B cell (primary cell): Measurements from ENCODE around the gene CD99L2.

Experiments used
- CTCF ChIP-seq: fragments of 200-600 bp; IDR thresholded peaks from one replicate; pipeline ENCODE4 v1.8.0; 2022; ENCODE audit warnings: antibody characterized with exemption, mild to moderate bottlenecking
- EZH2 ChIP-seq: IDR thresholded peaks from 2 replicates; pipeline ENCODE4 v1.6.1; 2012; ENCODE audit warnings: borderline replicate concordance, low read depth, mild to moderate bottlenecking, moderate library complexity, low read length; ENCODE audit not compliant: insufficient read depth, poor library complexity, severe bottlenecking

- TF ChIP-seq CTCF (no peak), EZH2 (no peak)
These were observed 35.5 kb upstream of the CD99L2 start for GRCh38 chrX:150933945-150934350.
